IPS-18a (cell line): ENCODE results near the gene TTI1.

ENCODE experiments used
- H3K27ac ChIP-seq: one replicate; pipeline ENCODE4 v1.5.1; 2013; ENCODE audit warnings: low read length
- H3K27me3 ChIP-seq: one replicate; pipeline ENCODE4 v1.6.1; 2013; ENCODE audit warnings: mild to moderate bottlenecking, low read length; ENCODE audit not compliant: control insufficient read depth, insufficient read depth
- H3K36me3 ChIP-seq: one replicate; pipeline ENCODE4 v1.6.1; 2013; ENCODE audit warnings: low read depth, low read length; ENCODE audit not compliant: control insufficient read depth
- H3K4me1 ChIP-seq: one replicate; pipeline ENCODE4 v1.6.1; 2013; ENCODE audit warnings: low read depth, low read length; ENCODE audit not compliant: control insufficient read depth
- H3K4me3 ChIP-seq: one replicate; pipeline ENCODE4 v1.5.1; 2013; ENCODE audit warnings: low read length
- H3K9ac ChIP-seq: one replicate; pipeline ENCODE4 v1.6.1; 2013; ENCODE audit warnings: mild to moderate bottlenecking, low read length, moderate library complexity
- H3K9me3 ChIP-seq: one replicate; pipeline ENCODE4 v1.6.1; 2013; ENCODE audit warnings: low read depth, low read length; ENCODE audit not compliant: control insufficient read depth

The TTI1 gene

GRCh38 chr20:37984018-37984785 is 49.1 kb downstream of the TTI1 start:
- Histone ChIP-seq H3K27ac (no peak overlapping the region), H3K4me3 (no peak overlapping the region), H3K4me1 (no peaks in the 10 kb centered on the region), H3K9ac (no peak overlapping the region), H3K36me3 (peaks cover 13% of the 10 kb centered on the region), H3K27me3 (no peaks in the 10 kb centered on the region), H3K9me3 (no peaks in the 10 kb centered on the region)

DNA sequence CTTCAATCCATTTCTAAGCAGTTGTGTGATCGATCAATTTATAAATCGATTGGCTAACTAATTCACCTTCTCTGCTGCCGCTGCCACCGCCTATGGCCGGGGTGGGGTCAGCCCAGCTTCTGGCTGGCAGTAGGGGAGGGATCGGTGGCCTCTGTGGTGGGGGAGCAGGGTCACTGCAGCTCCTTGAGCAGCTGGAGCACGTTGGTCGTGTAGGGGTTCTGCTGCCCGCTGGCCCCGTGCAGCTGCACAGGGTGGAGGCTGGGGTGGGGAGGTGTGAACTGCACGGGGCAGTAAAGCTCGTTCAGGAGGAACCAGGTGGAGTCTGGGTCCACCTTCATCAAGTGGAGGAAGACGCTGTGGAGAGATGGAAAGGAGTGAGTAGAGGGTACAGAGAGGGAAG is 50.0 kb downstream of the TTI1 start:
- peaks cover 4% of the 10 kb centered on the region for H3K36me3 ChIP-seq
- H3K27ac ChIP-seq, result no peak overlapping the region

DNA sequence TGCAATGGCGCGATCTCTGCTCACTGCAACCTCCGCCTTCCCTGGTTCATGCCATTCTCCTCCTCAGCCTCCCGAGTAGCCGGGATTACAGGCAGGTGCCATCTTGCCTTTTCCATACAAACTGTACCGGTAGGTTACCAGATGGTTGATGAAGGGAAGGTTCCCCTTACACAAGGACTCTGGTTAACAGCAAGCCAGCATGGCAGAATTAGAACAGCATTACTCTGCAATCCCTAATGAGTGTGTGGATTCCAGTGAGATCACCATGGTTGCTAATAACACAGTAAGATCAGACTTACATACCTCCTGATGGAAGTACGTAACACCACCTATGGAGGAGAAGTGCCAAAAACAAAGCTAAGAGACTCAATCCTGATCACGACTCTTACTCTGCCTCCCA is 51.7 kb downstream of the TTI1 start:
- Histone ChIP-seq H3K4me3 (no peak overlapping the region), H3K36me3 (no peaks in the 10 kb centered on the region), H3K27me3 (no peaks in the 10 kb centered on the region), H3K9ac (no peak overlapping the region), H3K27ac (no peak overlapping the region), H3K4me1 (peaks cover 11% of the 10 kb centered on the region), H3K9me3 (no peaks in the 10 kb centered on the region)

More for the DNA sequence above, 50.0 kb downstream of the TTI1 start:
- Histone ChIP-seq H3K9me3 (no peaks in the 10 kb centered on the region), H3K4me3 (no peak overlapping the region), H3K27me3 (no peaks in the 10 kb centered on the region), H3K4me1 (no peaks in the 10 kb centered on the region), H3K9ac (no peak overlapping the region)

DNA sequence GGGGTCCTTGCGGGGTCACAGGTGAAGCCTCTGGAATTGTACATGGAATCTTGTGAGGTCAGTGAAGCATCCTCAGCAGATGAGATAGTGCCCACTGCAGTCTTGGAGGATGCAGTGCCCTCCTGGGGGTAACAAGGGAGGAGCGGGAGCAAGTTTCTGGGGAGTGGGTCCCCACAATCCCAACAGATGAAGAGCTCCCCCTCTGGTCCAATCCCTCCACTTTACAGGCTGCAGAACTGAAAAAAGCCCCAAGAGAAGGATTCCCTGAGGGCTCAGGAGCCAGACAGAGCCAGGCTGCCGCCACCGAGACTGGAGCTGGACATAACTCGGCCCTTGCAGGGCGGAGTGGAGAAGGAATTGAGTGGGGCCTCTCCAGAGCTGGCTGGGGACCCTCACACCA is 52.4 kb downstream of the TTI1 start:
- Histone ChIP-seq H3K4me1 (peaks cover 13% of the 10 kb centered on the region), H3K9ac (no peak overlapping the region), H3K27me3 (no peaks in the 10 kb centered on the region), H3K36me3 (no peaks in the 10 kb centered on the region), H3K4me3 (no peak overlapping the region), H3K9me3 (no peaks in the 10 kb centered on the region), H3K27ac (no peak overlapping the region)

GRCh38 chr20:37980383-37980782 is 52.9 kb downstream of the TTI1 start:
- H3K4me1 ChIP-seq, result peaks cover 13% of the 10 kb centered on the region
- H3K9ac ChIP-seq, result no peak overlapping the region
- no peaks in the 10 kb centered on the region for H3K36me3 ChIP-seq
- H3K27me3 ChIP-seq, result no peaks in the 10 kb centered on the region
- no peaks in the 10 kb centered on the region for H3K9me3 ChIP-seq
- no peak overlapping the region for H3K27ac ChIP-seq
- H3K4me3 ChIP-seq, result no peak overlapping the region

DNA sequence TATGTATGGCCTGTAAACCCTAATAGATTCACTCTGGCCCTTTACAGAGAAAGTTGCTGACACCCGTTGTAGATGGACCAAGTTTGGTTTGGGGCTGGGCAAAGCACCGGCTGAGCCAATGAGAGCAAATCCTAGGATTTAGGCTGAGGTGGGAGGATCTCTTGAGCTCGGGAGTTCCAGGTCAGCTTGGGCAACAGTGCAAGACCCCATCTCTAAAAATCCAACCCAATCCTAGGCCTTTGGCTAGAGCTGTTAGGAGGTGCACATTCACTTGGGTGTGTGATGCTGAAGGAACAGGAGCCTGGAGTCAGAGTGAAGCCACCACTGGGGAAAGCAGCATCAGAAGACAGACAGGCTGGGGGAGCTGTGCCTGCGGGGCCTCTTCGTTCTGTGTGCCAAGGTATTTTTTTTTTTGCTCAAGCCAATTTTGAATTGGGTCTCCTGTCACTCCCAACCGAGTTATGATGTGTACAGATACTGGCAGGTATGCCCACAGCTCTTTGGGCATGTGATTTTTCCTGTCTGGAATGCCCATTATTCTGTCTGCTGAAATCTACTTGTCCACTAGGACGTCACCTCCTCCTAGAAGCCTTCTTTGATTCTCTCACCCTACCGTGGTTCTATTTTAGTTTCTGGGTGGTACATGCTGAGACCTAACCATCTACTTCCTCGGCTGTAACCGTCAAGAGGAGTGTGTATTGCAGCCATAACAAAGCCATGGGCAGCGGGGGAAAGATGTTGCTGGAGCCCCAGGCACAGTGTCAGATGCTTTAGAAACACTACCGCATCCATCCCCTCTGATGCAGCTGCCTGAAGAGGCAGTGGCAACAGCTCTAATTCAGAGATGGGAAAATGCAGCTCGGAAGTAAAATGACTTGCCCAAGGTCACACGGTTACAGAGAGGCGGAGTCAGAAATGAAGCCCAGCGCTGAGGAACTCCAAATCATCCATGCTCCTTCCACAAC is 54.0 kb downstream of the TTI1 start:
- Histone ChIP-seq H3K27ac (no peak overlapping the region), H3K4me3 (no peak overlapping the region), H3K36me3 (no peaks in the 10 kb centered on the region), H3K27me3 (no peaks in the 10 kb centered on the region), H3K9me3 (no peaks in the 10 kb centered on the region), H3K4me1 (peaks cover 13% of the 10 kb centered on the region), H3K9ac (no peak overlapping the region)

- no peak overlapping the region for H3K9ac ChIP-seq
- H3K27me3 ChIP-seq, result no peaks in the 10 kb centered on the region
- H3K36me3 ChIP-seq, result no peaks in the 10 kb centered on the region
- no peak overlapping the region for H3K4me3 ChIP-seq
- H3K9me3 ChIP-seq, result no peaks in the 10 kb centered on the region
- H3K4me1 ChIP-seq, result peaks cover 13% of the 10 kb centered on the region
- H3K27ac ChIP-seq, result no peak overlapping the region
These were observed 55.5 kb downstream of the TTI1 start for GRCh38 chr20:37977786-37978185.

GRCh38 chr20:37977338-37977737 is 55.9 kb downstream of the TTI1 start:
- Histone ChIP-seq H3K27me3 (no peaks in the 10 kb centered on the region), H3K9ac (no peak overlapping the region), H3K27ac (no peak overlapping the region), H3K4me3 (no peak overlapping the region), H3K4me1 (peaks cover 13% of the 10 kb centered on the region), H3K36me3 (no peaks in the 10 kb centered on the region), H3K9me3 (no peaks in the 10 kb centered on the region)

- peaks cover 17% of the 10 kb centered on the region for H3K4me1 ChIP-seq
- no peaks in the 10 kb centered on the region for H3K36me3 ChIP-seq
- no peak overlapping the region for H3K9ac ChIP-seq
- peak overlapping the region; percentile 1 for H3K4me3 ChIP-seq
- no peak overlapping the region for H3K27ac ChIP-seq
- H3K9me3 ChIP-seq, result no peaks in the 10 kb centered on the region
- no peaks in the 10 kb centered on the region for H3K27me3 ChIP-seq
These were observed 56.4 kb downstream of the TTI1 start for GRCh38 chr20:37976887-37977286.

DNA sequence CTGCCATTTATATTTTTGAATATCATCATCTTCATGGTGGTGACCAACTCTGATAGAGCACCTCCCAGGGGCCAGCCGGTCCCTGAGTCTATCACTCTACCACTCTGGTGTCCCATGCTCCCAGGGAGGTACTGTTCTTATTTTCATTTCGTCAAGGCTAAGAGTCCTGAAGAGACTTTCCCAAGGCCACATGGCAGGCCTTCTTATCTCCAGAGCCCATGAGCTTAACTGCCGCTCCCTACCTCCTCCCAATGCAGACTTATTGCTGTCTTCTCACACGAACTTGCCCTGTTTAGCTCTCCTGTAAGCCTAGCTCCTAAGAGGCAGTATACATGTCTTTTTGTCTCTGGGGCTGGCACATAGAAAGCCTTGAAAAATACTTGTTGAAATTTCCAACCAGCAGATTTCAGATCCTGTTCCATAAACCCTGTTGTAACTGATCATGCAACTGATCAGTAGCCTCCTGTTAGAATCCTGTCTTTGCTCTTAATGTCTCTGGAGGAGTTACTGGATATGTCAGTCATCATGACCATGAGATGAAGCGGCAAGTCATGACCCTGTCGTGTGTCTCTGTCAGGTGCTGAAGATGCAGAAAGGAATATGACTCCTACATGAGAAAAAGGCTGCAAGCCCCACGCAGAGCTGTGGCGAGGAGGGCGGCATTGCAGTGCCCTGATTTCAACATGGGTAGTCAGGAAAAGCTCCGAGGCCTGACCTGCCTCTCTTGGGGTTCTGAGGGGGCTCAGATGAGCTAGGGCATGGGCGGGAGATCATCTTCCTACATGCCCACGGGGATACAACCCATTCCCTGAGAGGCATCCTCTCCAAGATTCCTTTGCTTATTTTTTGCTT is 60.0 kb downstream of the TTI1 start:
- no peak overlapping the region for H3K9ac ChIP-seq
- no peak overlapping the region for H3K4me3 ChIP-seq
- H3K9me3 ChIP-seq, result no peaks in the 10 kb centered on the region
- peaks cover 35% of the 10 kb centered on the region for H3K4me1 ChIP-seq
- H3K27ac ChIP-seq, result no peak overlapping the region
- no peaks in the 10 kb centered on the region for H3K36me3 ChIP-seq
- no peaks in the 10 kb centered on the region for H3K27me3 ChIP-seq
